Mesothelial cell of epicardium (in vitro differentiated cells): ENCODE results near the gene LTBP3. TPM values are rescaled to one million over a fixed set of nuclear protein-coding genes. Genes with fewer than 3 reads are reported as not detected.

ENCODE experiments used
- DNase-seq, 2 experiments: peaks; one replicate each; pipeline ENCODE4 v3.0.0; 2021; ENCODE audit warnings: low spot score in 2 of 2; ENCODE audit not compliant: unreplicated experiment in 2 of 2
- H3K27ac Mint-ChIP-seq: 2 replicates; pipeline ENCODE4 v1.8.0; 2021; ENCODE audit warnings: mixed read lengths
- H3K27me3 Mint-ChIP-seq: 2 replicates; pipeline ENCODE4 v1.8.0; 2021; ENCODE audit warnings: low read depth, mixed read lengths
- H3K36me3 Mint-ChIP-seq: 2 replicates; pipeline ENCODE4 v1.8.0; 2021; ENCODE audit warnings: mixed read lengths
- H3K4me1 Mint-ChIP-seq: 2 replicates; pipeline ENCODE4 v1.8.0; 2021; ENCODE audit warnings: mixed read lengths
- H3K4me3 Mint-ChIP-seq: 2 replicates; pipeline ENCODE4 v1.8.0; 2021; ENCODE audit warnings: mild to moderate bottlenecking, moderate library complexity, mixed read lengths
- H3K9me3 Mint-ChIP-seq: 2 replicates; pipeline ENCODE4 v1.8.0; 2021; ENCODE audit warnings: mixed read lengths
- CTCF ChIP-seq: fragments of 200-600 bp; sonication (generic); IDR thresholded peaks from one replicate; pipeline ENCODE4 v1.5.0; 2021; ENCODE audit warnings: antibody characterized with exemption; ENCODE audit not compliant: unreplicated experiment
- total RNA-seq: library from RNA; stranded (reverse); gene quantifications from 3 replicates; pipeline ENCODE4 v1.2.1, GENCODE V29; 2021

LTBP3 gene
- total RNA-seq, 1 donor from 2014 or later: 333 TPM

DNA sequence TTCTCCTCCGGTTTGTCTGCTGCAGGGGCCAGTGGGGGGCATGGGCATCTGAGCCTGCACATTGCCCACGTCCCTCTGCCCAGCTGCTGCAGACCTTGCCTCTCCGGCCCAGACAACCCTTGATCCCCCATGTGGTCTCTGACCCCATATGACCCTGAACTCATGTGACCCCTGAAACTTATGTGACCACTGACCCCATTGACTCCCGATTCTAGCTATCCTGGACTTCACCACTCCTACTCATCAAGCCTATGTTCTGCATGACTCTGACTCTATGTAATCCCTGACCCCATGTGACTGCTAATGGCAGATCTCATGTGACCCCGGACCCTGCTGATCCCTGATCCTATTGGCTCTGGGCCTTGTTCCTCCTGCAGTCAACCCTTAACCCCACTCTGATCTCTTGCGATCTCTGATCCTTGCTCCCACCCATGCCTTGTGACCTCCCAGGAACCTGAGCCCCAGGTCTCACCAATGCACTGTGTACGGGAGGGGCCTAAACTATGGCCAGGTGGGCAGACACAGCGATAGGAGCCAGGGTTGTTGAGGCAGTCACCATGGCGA, 5.7 kb downstream of the LTBP3 start:
- TF ChIP-seq CTCF: no peak
- Mint-ChIP-seq H3K27ac (no peak overlapping the region), H3K9me3 (no peaks in the 10 kb centered on the region), H3K27me3 (peaks cover 3% of the 10 kb centered on the region), H3K36me3 (peaks cover 35% of the 10 kb centered on the region), H3K4me3 (no peak overlapping the region), H3K4me1 (peaks cover 42% of the 10 kb centered on the region)
- DNase-seq: no peak

DNA sequence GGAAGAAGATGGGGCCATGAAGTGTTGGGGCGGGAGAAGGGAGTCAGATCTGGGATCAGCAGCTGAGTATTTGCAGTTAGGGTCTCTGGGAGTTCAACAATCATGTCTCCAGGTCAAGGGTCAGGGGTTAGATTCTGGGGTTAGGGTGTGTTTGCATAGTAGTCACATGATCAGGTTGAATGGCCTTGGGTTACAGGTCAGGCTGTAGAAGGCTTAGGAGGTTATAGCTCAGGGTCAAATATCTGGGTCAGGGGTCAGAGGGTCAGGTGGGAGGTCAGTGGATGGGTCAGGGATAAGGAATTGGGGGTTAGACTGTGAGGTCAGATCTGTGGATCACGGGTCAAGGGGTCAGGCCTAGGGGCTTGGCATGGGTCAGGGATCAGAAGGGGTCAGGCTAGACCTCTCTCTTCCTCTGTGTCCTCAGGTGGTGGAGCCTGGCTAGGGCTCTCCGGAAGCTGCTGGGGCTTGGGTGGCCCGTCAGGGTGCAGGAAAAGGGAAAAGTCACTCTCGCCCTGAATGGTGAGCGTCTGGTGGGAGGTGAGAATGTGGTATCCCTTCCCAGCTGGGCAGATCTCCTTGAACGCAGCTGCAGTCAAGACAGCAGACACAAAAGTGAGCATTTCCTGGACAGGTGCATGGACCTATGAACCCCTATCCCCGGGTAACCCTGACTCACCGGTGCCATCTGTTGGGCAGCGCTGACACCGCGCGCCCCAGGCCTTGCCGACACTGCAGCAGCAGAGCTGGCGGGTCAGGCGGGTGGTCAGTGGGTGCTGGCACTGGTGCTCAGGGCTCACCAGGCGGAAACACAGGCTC, 6.4 kb downstream of the LTBP3 start:
- peaks cover 35% of the 10 kb centered on the region for H3K36me3 Mint-ChIP-seq
- H3K4me1 Mint-ChIP-seq: peaks cover 36% of the 10 kb centered on the region
- peaks cover 3% of the 10 kb centered on the region for H3K27me3 Mint-ChIP-seq
- no peaks in the 10 kb centered on the region for H3K9me3 Mint-ChIP-seq
- no peak overlapping the region for H3K4me3 Mint-ChIP-seq
- no peak for DNase-seq
- no peak for TF ChIP-seq CTCF
- H3K27ac Mint-ChIP-seq: no peak overlapping the region

GRCh38 chr11:65549096-65549495, 9.1 kb downstream of the LTBP3 start:
- no peak for TF ChIP-seq CTCF
- H3K27ac Mint-ChIP-seq: no peak overlapping the region
- H3K4me3 Mint-ChIP-seq: no peak overlapping the region
- no peaks in the 10 kb centered on the region for H3K9me3 Mint-ChIP-seq
- H3K4me1 Mint-ChIP-seq: peaks cover 20% of the 10 kb centered on the region
- peaks cover 3% of the 10 kb centered on the region for H3K27me3 Mint-ChIP-seq
- no peak for DNase-seq
- peaks cover 55% of the 10 kb centered on the region for H3K36me3 Mint-ChIP-seq

DNA sequence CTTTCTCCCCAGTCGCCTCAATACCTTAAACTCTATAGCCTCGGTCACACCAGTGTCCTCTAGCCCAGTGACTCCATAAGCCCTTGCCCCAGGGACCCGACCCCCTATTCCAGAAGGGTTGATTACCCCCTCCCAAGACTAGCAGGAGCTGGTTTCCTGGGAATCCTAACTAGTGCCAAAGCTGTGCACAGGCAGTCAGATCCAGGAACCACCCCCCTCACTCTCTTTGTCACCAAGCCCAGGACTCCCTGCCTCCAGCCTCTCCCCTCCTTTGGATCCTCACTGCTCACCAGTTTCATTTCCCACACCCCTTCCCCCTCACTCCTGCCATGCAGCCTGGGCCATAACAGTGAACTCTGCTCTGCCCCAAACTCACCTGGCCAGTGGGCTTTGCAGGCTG, 9.8 kb downstream of the LTBP3 start:
- H3K9me3 Mint-ChIP-seq: no peaks in the 10 kb centered on the region
- no peak overlapping the region for H3K27ac Mint-ChIP-seq
- peaks cover 3% of the 10 kb centered on the region for H3K27me3 Mint-ChIP-seq
- no peak for TF ChIP-seq CTCF
- peaks cover 20% of the 10 kb centered on the region for H3K4me1 Mint-ChIP-seq
- DNase-seq: no peak
- no peak overlapping the region for H3K4me3 Mint-ChIP-seq
- peaks cover 59% of the 10 kb centered on the region for H3K36me3 Mint-ChIP-seq

DNA sequence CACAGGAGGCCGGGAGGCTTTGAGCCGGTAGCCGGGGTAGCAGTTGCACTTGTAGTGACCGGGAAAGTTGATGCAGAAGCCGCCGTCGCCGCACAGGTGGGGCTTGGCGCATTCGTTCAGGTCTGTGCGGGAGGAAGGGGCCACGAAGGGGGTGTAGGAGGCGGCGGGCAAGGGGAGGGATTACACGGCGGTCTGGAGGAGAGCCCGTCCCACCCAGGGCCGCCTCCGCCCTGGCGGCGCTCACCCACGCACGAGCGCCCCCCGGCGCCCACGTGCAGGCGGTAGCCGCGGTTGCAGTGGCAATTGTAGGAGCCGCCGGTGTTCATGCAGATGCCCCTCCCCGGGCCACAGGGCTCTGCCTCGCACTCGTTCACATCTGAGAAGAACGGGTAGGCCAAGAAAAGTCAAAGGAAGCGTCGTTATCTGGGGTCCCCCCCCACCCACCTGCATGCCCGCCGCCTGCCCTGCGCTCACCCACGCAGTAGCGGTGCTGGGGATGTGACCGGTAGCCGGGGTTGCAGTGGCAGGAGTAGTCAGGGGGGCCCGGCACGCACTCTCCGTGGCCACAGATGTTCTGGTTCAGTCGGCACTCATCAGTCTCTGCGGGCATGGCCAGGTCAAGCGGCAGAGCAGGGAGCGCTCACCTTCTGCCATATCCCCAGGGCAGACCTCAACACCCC, 10.6 kb downstream of the LTBP3 start:
- H3K27ac Mint-ChIP-seq: no peak overlapping the region
- peaks cover 61% of the 10 kb centered on the region for H3K36me3 Mint-ChIP-seq
- peaks cover 20% of the 10 kb centered on the region for H3K4me1 Mint-ChIP-seq
- H3K9me3 Mint-ChIP-seq: no peaks in the 10 kb centered on the region
- peaks cover 3% of the 10 kb centered on the region for H3K27me3 Mint-ChIP-seq
- no peak overlapping the region for H3K4me3 Mint-ChIP-seq
- no peak for DNase-seq
- no peak for TF ChIP-seq CTCF
